NCI-H1694 (cell line): ENCODE results near the gene CMSS1.

Source experiments
- DNase-seq: peaks from one replicate; lab custom pipeline; 2025; lab: John Stamatoyannopoulos, UW

The CMSS1 gene

DNA sequence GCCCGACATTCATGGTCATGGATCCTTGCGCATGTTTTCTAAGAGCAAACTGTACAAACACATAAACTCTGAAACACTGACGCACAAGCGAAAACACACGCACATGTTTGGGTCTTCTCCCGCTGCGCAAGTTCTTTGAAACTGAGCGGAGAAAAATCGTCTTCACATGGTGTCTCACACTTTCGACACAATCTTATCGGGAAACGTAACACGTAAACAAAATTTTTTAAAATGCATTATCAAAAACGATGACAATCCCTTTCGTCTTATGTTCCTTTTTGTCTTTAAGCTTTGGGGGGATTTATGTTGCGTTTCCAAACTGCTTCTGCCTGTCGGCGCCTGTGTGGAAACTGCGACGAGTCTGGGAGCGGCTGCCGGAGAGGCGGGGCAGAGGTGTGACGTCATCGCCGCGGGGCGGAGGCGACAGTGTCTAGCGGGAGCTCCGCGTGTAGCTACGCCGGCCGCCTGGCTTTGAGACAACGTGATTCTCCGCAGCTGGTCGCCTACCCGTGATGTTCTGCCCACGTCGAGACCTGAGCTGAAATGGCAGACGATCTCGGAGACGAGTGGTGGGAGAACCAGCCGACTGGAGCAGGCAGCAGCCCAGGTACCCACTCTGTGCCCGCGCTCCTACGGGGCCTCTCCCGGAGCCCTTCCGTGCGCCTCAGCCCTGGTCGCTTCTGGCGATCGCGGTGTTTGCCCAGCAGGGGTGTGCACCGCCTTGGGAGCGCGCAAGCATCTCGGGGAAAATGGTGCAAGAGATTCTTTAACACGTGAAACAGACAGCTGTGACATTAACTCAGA is at the start of gene CMSS1:
TSS of gene CMSS1 (plus strand) at position 426 of the 804 bp plus-strand sequence.
- DNase-seq, result peak; percentile 73

GRCh38 chr3:99768126-99768525 is 49.5 kb upstream of the CMSS1 start:
- DNase-seq, result no peak

GRCh38 chr3:99768808-99769501 is 48.7 kb upstream of the CMSS1 start:
- no peak for DNase-seq

- no peak for DNase-seq
These were observed 45.5 kb upstream of the CMSS1 start for GRCh38 chr3:99772171-99772570.

- no peak for DNase-seq
These were observed 45.0 kb upstream of the CMSS1 start for GRCh38 chr3:99772671-99773070.

GRCh38 chr3:99774467-99774866 is 43.2 kb upstream of the CMSS1 start:
- no peak for DNase-seq

DNA sequence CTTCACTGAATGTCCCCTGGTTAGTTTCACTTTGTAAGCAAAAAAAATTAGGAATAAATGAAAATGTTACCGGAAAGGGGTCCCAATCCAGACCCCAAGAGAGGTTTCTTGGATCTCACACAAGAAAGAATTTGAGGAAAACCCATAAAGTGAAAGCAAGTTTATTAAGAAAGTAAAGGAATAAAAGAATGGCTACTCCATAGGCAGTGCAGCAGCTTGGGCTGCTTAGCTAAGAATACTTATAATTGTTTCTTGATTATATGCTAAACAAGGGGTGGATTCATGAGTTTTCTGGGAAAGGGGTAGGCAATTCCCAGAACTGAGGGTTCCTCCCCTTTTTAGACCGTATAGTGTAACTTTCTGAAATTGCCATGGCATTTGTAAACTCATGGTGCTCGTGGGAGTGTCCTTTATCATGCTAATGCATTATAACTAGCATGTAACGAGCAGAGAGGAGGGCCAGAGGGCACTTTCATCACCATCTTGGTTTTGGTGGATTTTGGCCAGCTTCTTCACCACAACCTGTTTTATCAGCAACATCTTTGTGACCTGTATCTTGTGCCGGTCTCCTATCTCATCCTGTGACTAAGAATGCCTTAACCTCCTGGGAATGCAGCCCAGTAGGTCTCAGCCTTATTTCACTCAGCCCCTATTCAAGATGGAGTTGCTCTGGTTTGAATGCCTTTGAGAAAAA is 41.0 kb upstream of the CMSS1 start:
- DNase-seq, result no peak

DNA sequence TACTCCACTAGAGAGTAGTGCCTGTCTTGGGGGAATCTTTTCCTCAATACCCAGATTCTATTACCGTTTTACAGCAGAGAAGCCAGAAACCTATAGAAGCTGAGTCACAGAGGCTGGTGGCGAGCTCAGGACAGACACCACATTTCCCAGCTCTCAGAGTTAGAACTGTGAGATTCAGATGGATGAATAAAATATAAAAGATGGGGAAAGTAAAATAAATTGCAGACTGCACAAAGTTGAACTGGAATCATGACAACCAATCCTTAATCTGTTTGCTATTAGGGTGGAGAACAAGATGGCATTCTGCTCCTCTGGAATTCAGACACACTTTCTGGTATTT is 40.5 kb upstream of the CMSS1 start:
- DNase-seq, result no peak

GRCh38 chr3:99777708-99778107 is 40.0 kb upstream of the CMSS1 start:
- no peak for DNase-seq

DNA sequence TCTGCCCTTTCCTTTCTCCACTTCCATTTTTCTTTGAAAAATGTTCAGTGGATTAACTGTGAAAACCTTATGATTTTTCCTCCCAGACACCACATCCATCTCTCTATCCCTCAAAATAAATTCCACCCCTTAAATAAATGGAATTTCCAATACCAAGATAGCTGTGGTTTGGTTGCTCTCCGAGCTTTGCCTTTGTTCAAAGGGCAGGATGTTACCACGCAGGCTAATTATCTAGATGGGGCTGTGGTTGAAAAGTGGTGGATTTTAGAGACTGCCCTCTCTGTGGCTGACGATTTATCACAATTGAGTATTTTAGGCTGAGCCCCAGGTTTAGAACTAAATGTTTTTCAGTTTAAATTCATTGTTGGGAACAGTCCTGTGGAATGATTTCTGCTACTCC is 36.9 kb upstream of the CMSS1 start:
- DNase-seq, result no peak

GRCh38 chr3:99781761-99782160 is 35.9 kb upstream of the CMSS1 start:
- DNase-seq, result no peak

GRCh38 chr3:99783011-99783573 is 34.6 kb upstream of the CMSS1 start:
- no peak for DNase-seq

- peak; percentile 12 for DNase-seq
These were observed 28.5 kb upstream of the CMSS1 start for GRCh38 chr3:99789011-99789721.

DNA sequence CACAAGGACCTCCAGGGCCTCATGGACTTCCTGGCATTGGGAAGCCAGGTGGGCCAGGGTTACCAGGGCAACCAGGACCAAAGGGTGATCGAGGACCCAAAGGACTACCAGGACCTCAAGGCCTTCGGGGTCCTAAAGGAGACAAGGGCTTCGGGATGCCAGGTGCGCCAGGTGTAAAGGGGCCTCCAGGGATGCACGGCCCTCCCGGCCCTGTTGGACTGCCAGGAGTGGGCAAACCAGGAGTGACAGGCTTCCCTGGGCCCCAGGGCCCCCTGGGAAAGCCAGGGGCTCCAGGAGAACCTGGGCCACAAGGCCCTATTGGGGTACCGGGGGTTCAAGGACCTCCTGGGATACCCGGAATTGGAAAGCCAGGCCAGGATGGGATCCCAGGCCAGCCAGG is 23.2 kb upstream of the CMSS1 start:
- no peak for DNase-seq

DNA sequence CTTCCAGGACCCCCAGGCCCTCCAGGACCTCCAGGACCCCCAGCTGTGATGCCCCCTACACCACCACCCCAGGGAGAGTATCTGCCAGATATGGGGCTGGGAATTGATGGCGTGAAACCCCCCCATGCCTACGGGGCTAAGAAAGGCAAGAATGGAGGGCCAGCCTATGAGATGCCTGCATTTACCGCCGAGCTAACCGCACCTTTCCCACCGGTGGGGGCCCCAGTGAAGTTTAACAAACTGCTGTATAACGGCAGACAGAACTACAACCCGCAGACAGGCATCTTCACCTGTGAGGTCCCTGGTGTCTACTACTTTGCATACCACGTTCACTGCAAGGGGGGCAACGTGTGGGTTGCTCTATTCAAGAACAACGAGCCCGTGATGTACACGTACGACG is 22.1 kb upstream of the CMSS1 start:
- no peak for DNase-seq

DNA sequence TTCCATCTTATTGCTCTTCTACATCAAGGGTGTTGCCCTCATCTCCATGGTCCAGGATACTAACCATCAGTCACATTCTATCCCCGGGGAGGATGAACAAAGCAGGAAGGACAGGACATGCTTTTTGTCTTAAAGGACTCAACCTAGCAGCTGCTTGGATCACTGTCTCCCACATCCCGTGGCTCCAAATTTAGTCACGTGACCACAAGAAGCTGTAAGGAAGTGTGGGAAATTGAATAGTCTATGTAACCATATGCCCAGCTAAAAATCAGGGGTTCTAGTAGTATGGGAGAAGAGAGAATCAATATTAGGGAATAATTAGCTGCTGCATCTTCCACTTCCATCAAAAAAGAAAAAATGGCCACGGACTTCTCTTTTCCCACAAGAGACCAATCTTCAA is 18.2 kb upstream of the CMSS1 start:
- no peak for DNase-seq

GRCh38 chr3:99803297-99803696 is 14.4 kb upstream of the CMSS1 start:
- no peak for DNase-seq

DNA sequence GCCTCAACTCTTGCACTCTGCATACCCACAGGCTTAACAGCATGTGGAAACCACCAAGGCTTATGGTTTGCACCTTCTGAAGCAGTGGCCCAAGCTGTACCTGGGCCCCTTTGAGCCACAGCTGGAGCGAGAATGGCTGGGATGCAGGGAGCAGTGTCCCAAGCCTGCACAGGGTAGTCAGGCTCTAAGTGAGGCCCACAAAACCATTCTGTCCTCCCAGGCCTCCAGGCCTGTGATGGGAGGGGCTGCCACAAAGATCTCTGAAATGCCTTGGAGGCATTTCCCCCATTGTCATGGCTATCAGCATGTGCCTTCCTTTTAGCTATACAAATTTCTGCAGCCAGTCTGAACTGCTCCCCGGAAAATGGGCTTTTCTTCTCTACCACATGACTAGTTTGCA is 12.5 kb upstream of the CMSS1 start:
- DNase-seq, result no peak

DNA sequence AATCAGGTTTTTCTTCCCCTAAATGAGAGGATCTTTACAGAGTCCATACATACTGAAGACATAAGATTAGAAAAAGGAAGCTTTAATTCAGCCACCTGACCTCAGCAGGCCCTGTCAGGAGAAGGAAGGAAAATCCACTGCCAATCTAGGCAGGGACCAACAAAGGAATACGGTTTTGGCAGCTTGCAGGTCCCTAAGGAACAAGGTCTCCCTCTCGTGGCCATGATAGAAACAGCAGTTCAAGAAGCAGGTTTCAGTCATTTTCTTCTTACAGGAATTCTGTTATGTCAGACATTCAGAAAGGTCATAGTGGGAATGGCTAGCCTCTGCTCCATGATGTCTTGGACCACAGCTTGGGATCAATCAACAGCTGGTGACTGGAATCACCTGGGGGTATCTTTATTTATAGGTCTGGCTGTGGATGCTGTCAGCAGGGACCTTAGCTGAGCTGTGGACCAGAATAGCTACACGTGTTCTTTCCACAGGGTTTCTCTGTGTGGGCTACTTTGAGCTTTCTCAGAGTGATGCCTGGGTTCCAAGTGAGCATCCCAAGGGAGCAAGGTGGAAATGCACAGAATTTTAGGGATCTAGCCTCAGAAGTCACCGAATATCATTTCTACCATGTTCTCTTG is 9.4 kb upstream of the CMSS1 start:
- peak; percentile 32 for DNase-seq

- DNase-seq, result no peak
These were observed 8.1 kb upstream of the CMSS1 start for GRCh38 chr3:99809565-99809964.

GRCh38 chr3:99810403-99810802 is 7.3 kb upstream of the CMSS1 start:
- no peak for DNase-seq

DNA sequence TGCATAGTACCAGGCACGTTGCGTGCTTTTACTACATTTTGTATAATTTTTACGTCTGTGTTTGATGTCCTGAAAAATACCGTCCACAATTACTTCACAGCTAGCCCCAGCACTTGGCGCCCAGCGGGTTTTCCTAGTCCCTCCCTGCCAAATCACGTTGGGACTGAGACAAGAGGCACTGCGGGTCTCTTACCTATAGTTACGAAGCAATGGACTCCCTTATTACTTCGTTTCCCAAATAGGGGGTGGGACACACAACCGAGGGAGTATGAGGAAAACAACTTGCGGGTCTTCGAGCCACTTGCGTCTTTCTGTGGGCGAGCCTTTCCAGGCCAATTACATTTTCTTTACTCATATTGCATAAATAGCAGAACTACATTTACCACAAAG is 620 bp upstream of the CMSS1 start:
- no peak for DNase-seq
